ENCODE data around the gene FAM200C. TPM values are rescaled to one million over a fixed set of nuclear protein-coding genes. Genes with fewer than 3 reads are reported as not detected.

The FAM200C gene
- total and polyA plus RNA-seq, 8 donors, result 3.6 to 19.2 (median 14.7) TPM

DNA sequence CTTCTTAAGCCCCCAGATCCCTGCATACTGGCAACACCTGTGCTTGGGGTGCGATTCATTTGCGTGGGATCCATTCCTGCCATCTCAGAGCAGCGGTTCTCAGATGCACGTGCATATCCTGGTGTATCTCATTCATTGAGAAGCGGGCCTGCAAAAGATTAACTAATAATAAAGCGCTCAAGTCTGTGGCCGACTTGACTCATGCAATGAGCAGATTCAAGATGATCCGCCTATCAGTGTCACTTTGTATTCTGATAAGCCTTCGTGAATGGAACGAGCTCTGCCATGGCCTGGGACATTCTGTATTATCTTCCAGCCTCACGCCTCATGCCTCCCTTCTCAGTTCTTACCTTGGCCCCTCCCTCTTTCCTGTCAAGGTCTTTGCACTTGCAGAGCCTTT is 51.8 kb downstream of the FAM200C start:
- no peaks in the 10 kb centered on the region for H3K27me3 ChIP-seq
- peaks cover 0 to 7% of the 10 kb centered on the region in 2 donors for H3K4me1 ChIP-seq
- no peak overlapping the region for H3K4me3 ChIP-seq
- no peak for DNase-seq
- intact Hi-C loops (cut with DNase I), result loop anchor here in 1 of 2 donors (5.0 kb wide), 1 partner anchor 151 kb away; no protein-coding TSS in a partner anchor
- H3K36me3 ChIP-seq, result no peaks in the 10 kb centered on the region
- no peak for TF ChIP-seq CTCF (IDR thresholded peaks at IDR 0.05)
- ATAC-seq, result no peak
- no peaks in the 10 kb centered on the region for H3K9me3 ChIP-seq
- no peak overlapping the region for H3K27ac ChIP-seq

DNA sequence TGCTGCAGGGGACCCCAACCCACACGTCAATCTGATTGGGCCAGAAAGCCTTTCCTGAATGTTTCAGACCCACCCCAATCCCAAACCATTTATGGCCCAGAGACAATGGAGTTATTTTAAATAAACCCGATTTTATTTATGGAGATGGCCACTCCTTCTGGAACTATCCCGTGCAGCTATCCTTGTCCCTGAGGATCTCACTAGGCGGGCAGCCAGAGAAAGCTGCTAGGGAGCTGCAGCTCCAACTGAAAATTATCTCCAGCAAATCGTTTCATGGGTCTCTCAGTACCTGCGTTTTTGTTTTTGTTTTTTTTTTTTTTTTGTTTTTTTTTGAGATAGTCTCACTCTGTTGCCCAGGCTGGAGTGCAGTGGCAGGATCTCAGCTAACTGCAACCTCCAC is 52.4 kb downstream of the FAM200C start:
- Histone ChIP-seq H3K4me1 (peaks cover 0 to 7% of the 10 kb centered on the region in 2 donors), H3K27ac (no peak overlapping the region), H3K9me3 (no peaks in the 10 kb centered on the region), H3K36me3 (no peaks in the 10 kb centered on the region), H3K27me3 (no peaks in the 10 kb centered on the region), H3K4me3 (no peak overlapping the region)
- no peak for TF ChIP-seq CTCF (IDR thresholded peaks at IDR 0.05)
- ATAC-seq, result no peak
- DNase-seq, result no peak
- intact Hi-C loops (cut with DNase I), result loop anchor here in 1 of 2 donors (5.0 kb wide), 1 partner anchor 150 kb away; no protein-coding TSS in a partner anchor

Other genes with a start within 250 kb of the FAM200C start
- gene FABP6, start 170.5 kb downstream of the FAM200C start, total RNA-seq, result 1 to 10 TPM in 1 of 2 donors, not detected in 1; 1.2 TPM
- gene FABP6, start 170.5 kb downstream of the FAM200C start, polyA plus RNA-seq (ENCODE audit: insufficient read length in 6 of 6), result 1 to 10 TPM; 1.1 to 7.3 (median 3.6) TPM
- gene CCNJL, start 87.5 kb downstream of the FAM200C start, total RNA-seq, result 10 to 100 TPM; 16.0 to 19.6 TPM
- 10 to 100 TPM in 4 of 6 donors, 1 to 10 TPM in 2; 8.6 to 12.4 (median 10.2) TPM for gene CCNJL, start 87.5 kb downstream of the FAM200C start, polyA plus RNA-seq (ENCODE audit: insufficient read length in 6 of 6)
- gene C1QTNF2, start 29.4 kb downstream of the FAM200C start, total RNA-seq, result 1 to 10 TPM; 2.3 to 2.9 TPM
- 1 to 10 TPM; 2.8 to 5.3 (median 3.3) TPM for gene C1QTNF2, start 29.4 kb downstream of the FAM200C start, polyA plus RNA-seq (ENCODE audit: insufficient read length in 6 of 6)
- 10 to 100 TPM; 36.1 to 40.8 TPM for gene SLU7, start 19.0 kb upstream of the FAM200C start, total RNA-seq
- 10 to 100 TPM; 48.0 to 74.1 (median 61.6) TPM for gene SLU7, start 19.0 kb upstream of the FAM200C start, polyA plus RNA-seq (ENCODE audit: insufficient read length in 6 of 6)
- gene PTTG1, start 21.8 kb upstream of the FAM200C start, total RNA-seq, result 10 to 100 TPM; 10.2 to 27.7 TPM
- gene PTTG1, start 21.8 kb upstream of the FAM200C start, polyA plus RNA-seq (ENCODE audit: insufficient read length in 6 of 6), result 100 to 1,000 TPM in 1 of 6 donors, 10 to 100 TPM in 5; 47.1 to 107 (median 64.8) TPM

All from left lung (tissue), 10 donors.